ENCODE data around the gene MYMK.

DNA sequence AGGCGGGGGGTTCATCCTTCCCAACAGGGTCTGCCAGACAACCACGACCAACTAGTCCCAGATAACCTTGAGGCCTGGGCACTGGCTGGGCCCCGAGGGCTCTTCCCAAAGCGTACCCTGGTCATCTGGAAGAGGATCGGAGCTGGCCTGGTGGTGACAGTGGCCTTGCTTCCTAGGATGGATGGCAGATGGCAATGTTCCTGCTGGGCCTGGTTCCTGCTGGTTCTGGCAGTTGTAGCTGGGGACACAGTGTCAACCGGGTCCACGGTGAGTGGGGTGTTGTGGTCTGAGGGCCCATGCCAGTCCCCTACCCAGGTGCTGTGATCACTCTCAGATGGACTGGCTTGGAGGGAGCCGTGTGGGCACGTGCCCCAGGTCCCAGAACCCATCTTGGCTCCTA lies 11.8 kb upstream of the MYMK start:
- TF ChIP-seq TAF1 (IDR thresholded peaks at IDR 0.05; ENCODE audit: borderline replicate concordance, low read depth, low read length) (no peak), POLR2AphosphoS5 (IDR thresholded peaks at IDR 0.05; ENCODE audit: low read depth, low read length) (no peak), POLR2A (IDR thresholded peaks at IDR 0.05; ENCODE audit: low read depth, low read length) (no peak)

All from GM12892 (cell line).